K562 (cell line): ENCODE results near the gene DCAF5. TPM values are rescaled to one million over a fixed set of nuclear protein-coding genes. Genes with fewer than 3 reads are reported as not detected.

ENCODE experiments used
- ATAC-seq: fragments of 200-7000 bp; cut with Tn5 transposase; 3 replicates; pipeline ENCODE4 v1.9.1; 2020; ENCODE audit warnings: moderate library complexity
- BruUV-seq: library from RNA; stranded (reverse); fragments of 400-500 nt; replicated peaks from 2 replicates; lab custom pipeline; 2021; lab: Mats Ljungman, UMichigan
- CTCF ChIA-PET: fragments of 300-600 bp; formaldehyde crosslinking; extraction: SDS; loops from one replicate; lab custom pipeline; 2021; ENCODE audit warnings: low intra/inter-chr PET ratio; lab: Yijun Ruan, JAX
- POLR2A ChIA-PET: fragments of 300-600, 350-650 bp; sonication (Branson Sonifier 250); formaldehyde crosslinking; extraction: SDS; loops from one replicate; lab custom pipeline; 2021; ENCODE audit warnings: antibody characterized with exemption, inconsistent platforms; lab: Yijun Ruan, JAX
- DNase-seq, 4 experiments: peaks; one replicate each; pipeline versions ENCODE4 v3.0.0 to v3.0.0-alpha.2; 2011 to 2018; ENCODE audit warnings: low spot score in 3 of 4, mixed read lengths in 3 of 4; ENCODE audit errors: extremely low read depth in 1 of 4
- FAIRE-seq: peaks from 2 replicates; lab custom pipeline; 2011; peaks lifted over from hg19 to GRCh38; lab: Jason Lieb, UNC
- H2AFZ ChIP-seq: 2 replicates; pipeline ENCODE4 v1.6.0; 2011; ENCODE audit warnings: low read depth, low read length, control low read depth, inconsistent platforms
- H3K27ac ChIP-seq: fragments of 200-600 bp; 3 replicates; pipeline ENCODE4 v1.8.0; 2011; ENCODE audit warnings: low read depth, mild to moderate bottlenecking, control low read depth, inconsistent platforms, low read length, moderate library complexity, mixed read lengths; ENCODE audit errors: extremely low read depth
- H3K27me3 ChIP-seq, 2 experiments: fragments of 300-600 bp in 1 of 2; 2 replicates in 1 of 2; 3 replicates in 1 of 2; pipeline versions ENCODE4 v1.6.0 to v1.8.0; 2011; ENCODE audit warnings: inconsistent platforms in 2 of 2, low read length in 2 of 2, mild to moderate bottlenecking in 1 of 2, mixed read lengths in 1 of 2, moderate library complexity in 1 of 2; ENCODE audit not compliant: control insufficient read depth in 2 of 2, insufficient read depth in 2 of 2
- H3K36me3 ChIP-seq: fragments of 300-600 bp; 3 replicates; pipeline ENCODE4 v1.8.0; 2011; ENCODE audit warnings: mild to moderate bottlenecking, low read length, inconsistent platforms; ENCODE audit not compliant: control insufficient read depth, insufficient read depth
- H3K4me1 ChIP-seq, 2 experiments: fragments of 200-600 bp in 1 of 2; replicated peaks in 1 of 2; 2 replicates in 1 of 2; 3 replicates in 1 of 2; pipeline versions ENCODE4 v1.5.1 to v1.8.0; 2011; ENCODE audit warnings: inconsistent platforms in 2 of 2, low read length in 2 of 2, mild to moderate bottlenecking in 1 of 2, mixed read lengths in 1 of 2, moderate library complexity in 1 of 2; ENCODE audit not compliant: control insufficient read depth in 2 of 2, insufficient read depth in 2 of 2
- H3K4me2 ChIP-seq: 2 replicates; pipeline ENCODE4 v1.6.1; 2011; ENCODE audit warnings: low read length, control low read depth, inconsistent platforms, mixed read lengths; ENCODE audit not compliant: insufficient read depth
- H3K4me3 ChIP-seq: fragments of 200-600 bp; sonication (generic), shearing (Covaris generic); 2 replicates; pipeline ENCODE4 v1.5.1; 2016; ENCODE audit warnings: control low read depth, inconsistent platforms
- H3K79me2 ChIP-seq: fragments of 200-600 bp; 3 replicates; pipeline ENCODE4 v1.8.0; 2011; ENCODE audit warnings: low read length, inconsistent platforms; ENCODE audit not compliant: control insufficient read depth, insufficient read depth
- H3K9ac ChIP-seq, 2 experiments: 2 replicates each; pipeline versions ENCODE4 v1.6.0 to v1.6.1; 2011; ENCODE audit warnings: low read depth in 2 of 2, low read length in 2 of 2, control low read depth in 1 of 2, inconsistent platforms in 1 of 2, mild to moderate bottlenecking in 1 of 2, mixed read lengths in 1 of 2; ENCODE audit not compliant: insufficient read depth in 1 of 2
- H3K9me1 ChIP-seq: one replicate; pipeline ENCODE4 v1.6.0; 2011; ENCODE audit warnings: inconsistent platforms, mild to moderate bottlenecking, low read length, moderate library complexity; ENCODE audit not compliant: control insufficient read depth, insufficient read depth
- H3K9me3 ChIP-seq: replicated peaks from 2 replicates; pipeline ENCODE4 v1.5.1; 2011; ENCODE audit warnings: low read depth, low read length, inconsistent platforms; ENCODE audit not compliant: control insufficient read depth, insufficient read depth
- H4K20me1 ChIP-seq: replicated peaks from 2 replicates; pipeline ENCODE4 v1.6.1; 2011; ENCODE audit warnings: low read length, inconsistent platforms, mixed read lengths; ENCODE audit not compliant: control insufficient read depth, insufficient read depth
- FOXJ2 ChIP-seq: fragments of 200-800 bp; sonication (Bioruptor generic); IDR thresholded peaks from 2 replicates; pipeline ENCODE4 v1.6.1; 2016; ENCODE audit warnings: missing genetic modification characterization, missing compliant biosample characterization
- RBFOX2 ChIP-seq: fragments of 200-400 bp; formaldehyde crosslinking; IDR thresholded peaks from 2 replicates; pipeline ENCODE4 v1.6.1; 2017; ENCODE audit warnings: low read depth, mild to moderate bottlenecking, low read length, moderate library complexity
- TAF7 ChIP-seq: fragments of 450-650 bp; IDR thresholded peaks from 2 replicates; pipeline ENCODE4 v1.6.1; 2016; ENCODE audit warnings: missing genetic modification characterization, missing compliant biosample characterization
- ZNF143 ChIP-seq: sonication (generic); formaldehyde crosslinking; IDR thresholded peaks from 2 replicates; pipeline ENCODE4 v1.9.0; 2022; ENCODE audit warnings: mild to moderate bottlenecking, missing genetic modification reagents
- WGBS: fragments of 100-300 bp; shearing (Covaris generic); methylation state at CpG from one replicate; pipeline ENCODE4 v1.1.6; 2016; ENCODE audit warnings: low coverage, mixed read lengths; ENCODE audit not compliant: insufficient coverage; ENCODE audit errors: missing lambda C conversion rate; 5-methylcytosine and 5-hydroxymethylcytosine counted together
- in situ Hi-C: fragments of 300-500 bp; cut with MboI; formaldehyde crosslinking; loops from 4 replicates; pipeline ENCODE4 v1.15.0; 2018; ENCODE audit warnings: inconsistent platforms, mixed read lengths
- intact Hi-C: fragments of 100-400 bp; cut with micrococcal nuclease; formaldehyde crosslinking; loops from 2 replicates; pipeline ENCODE4 v1.14.2; 2022
- polyA plus RNA-seq, 8 experiments: library from polyadenylated mRNA; depleted of rRNA in 4 of 8; stranded (reverse) in 5 of 8; unstranded in 3 of 8; fragments of >200 nt; fragmentation: Nextera tagmentation in 2 of 8; fragmentation: Illumina TruSeq in 1 of 8; extraction: Ambion mirVana in 2 of 8; extraction: Trizol in 1 of 8; gene quantifications; 2 replicates each; pipeline versions ENCODE4 v1.2.1 to v1.2.3, GENCODE V29; 2011 to 2014; ENCODE audit warnings: inconsistent platforms in 1 of 8, missing spikeins in 1 of 8
- total RNA-seq, 7 experiments: library from RNA; depleted of rRNA in 6 of 7; stranded (reverse); fragments of >200 nt in 6 of 7; fragmentation: Illumina TruSeq in 2 of 7; extraction: Trizol in 2 of 7; gene quantifications; 2 replicates each; pipeline versions ENCODE4 v1.2.1 to v1.2.3, GENCODE V29; 2011 to 2021; ENCODE audit warnings: low replicate concordance in 1 of 7
- TF ChIP-seq, protein P1 (sequence below): sonication (generic); formaldehyde crosslinking; IDR thresholded peaks from 2 replicates; pipeline ENCODE4 v1.8.0; 2022; ENCODE audit warnings: missing genetic modification reagents, mild to moderate bottlenecking, moderate library complexity, borderline replicate concordance
- TF ChIP-seq, protein P2 (sequence below): fragments of 450-650 bp; IDR thresholded peaks from 2 replicates; pipeline ENCODE4 v1.6.1; 2016; ENCODE audit warnings: mild to moderate bottlenecking, moderate library complexity

The DCAF5 gene
- total and polyA plus RNA-seq, 9 of the 15 experiments (the other 6 are each of a cell fraction or from before 2014, with no cell fraction given) = 5.6 to 24.1 (median 12.7) TPM

DNA sequence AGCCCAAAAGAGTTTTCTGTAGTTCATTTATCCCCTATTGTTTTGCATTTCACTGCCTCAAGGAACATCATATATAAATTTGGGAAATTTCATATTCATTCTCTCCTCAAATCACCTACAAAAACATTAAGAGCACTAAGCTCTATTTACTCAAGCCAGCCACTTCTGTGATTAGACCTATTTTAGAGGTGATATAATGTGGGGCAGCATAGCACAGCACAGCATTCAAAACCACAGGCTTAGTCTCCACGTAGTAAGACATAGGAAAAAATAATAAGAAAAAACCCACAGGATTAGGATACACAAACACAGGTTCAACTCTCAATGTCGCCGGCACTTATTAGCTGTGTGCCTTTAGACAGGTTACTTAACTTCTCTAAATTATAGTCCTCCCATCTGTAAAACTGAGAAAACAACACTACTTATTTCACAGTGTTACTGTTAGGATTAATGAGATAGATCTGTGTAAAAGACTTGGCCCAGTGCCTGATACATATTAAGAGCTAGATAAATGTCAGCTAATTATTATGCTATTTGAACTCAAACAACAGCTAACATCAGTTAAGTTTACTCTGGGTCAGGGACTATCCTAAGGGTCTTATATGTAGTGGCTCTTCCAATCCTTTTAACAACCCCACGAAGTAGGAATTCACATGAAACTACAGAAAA lies 20.3 kb downstream of the DCAF5 start:
- H3K4me1 ChIP-seq = peaks cover 0 to 17% of the 10 kb centered on the region in 2 experiments; a peak in 2 of 5 replicates
- ChIA-PET CTCF (no interaction called here), POLR2A (interaction anchor here (1.1 to 2.8 kb wide), 4 partner anchors 11 to 59 kb away, joined by 4 to 14 read pairs (median 6); partner anchors contain the start of gene EXD2)
- no peaks in the 10 kb centered on the region for H3K27me3 ChIP-seq
- intact Hi-C loops (loop anchor here (2.0 to 5.0 kb wide), 2 partner anchors 18 to 330 kb away; no protein-coding TSS in a partner anchor), in situ Hi-C loops (no loop called here)
- H3K27ac ChIP-seq = peak overlapping the region; percentile 72
- BruUV-seq = TSS peak; percentile 32
- 31% methylated on average over 4 of the region's 4 CpGs for WGBS
- H3K9me1 ChIP-seq = no peaks in the 10 kb centered on the region
- ATAC-seq = peak; percentile 19
- no peak overlapping the region for H3K4me3 ChIP-seq
- H2AFZ ChIP-seq = peak overlapping the region; percentile 38; the same call in 1 of the 2 replicates
- H3K9me3 ChIP-seq = no peaks in the 10 kb centered on the region
- FAIRE-seq = no peak
- H3K4me2 ChIP-seq = peak overlapping the region; percentile 70
- H3K79me2 ChIP-seq = peaks cover 74% of the 10 kb centered on the region
- no peaks in the 10 kb centered on the region for H4K20me1 ChIP-seq
- H3K36me3 ChIP-seq = no peaks in the 10 kb centered on the region
- peak overlapping the region in 1 of 2 experiments; percentile 64; a peak in 2 of 4 replicates for H3K9ac ChIP-seq
- DNase-seq = no peak
- TF ChIP-seq, protein P1, sequence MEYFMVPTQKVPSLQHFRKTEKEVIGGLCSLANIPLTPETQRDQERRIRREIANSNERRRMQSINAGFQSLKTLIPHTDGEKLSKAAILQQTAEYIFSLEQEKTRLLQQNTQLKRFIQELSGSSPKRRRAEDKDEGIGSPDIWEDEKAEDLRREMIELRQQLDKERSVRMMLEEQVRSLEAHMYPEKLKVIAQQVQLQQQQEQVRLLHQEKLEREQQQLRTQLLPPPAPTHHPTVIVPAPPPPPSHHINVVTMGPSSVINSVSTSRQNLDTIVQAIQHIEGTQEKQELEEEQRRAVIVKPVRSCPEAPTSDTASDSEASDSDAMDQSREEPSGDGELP = no peak
- TF ChIP-seq FOXJ2 = 0 out of 2 replicates have a peak, but pooled peaks have one; percentile 47
- no peak for TF ChIP-seq ZNF143 (CRISPR knock-in tag)
- TF ChIP-seq RBFOX2 = 0 out of 2 replicates have a peak, but pooled peaks have one; percentile 22
- 0 out of 2 replicates have a peak, but pooled peaks have one; percentile 17 for TF ChIP-seq TAF7 (tag)
- TF ChIP-seq, protein P2, sequence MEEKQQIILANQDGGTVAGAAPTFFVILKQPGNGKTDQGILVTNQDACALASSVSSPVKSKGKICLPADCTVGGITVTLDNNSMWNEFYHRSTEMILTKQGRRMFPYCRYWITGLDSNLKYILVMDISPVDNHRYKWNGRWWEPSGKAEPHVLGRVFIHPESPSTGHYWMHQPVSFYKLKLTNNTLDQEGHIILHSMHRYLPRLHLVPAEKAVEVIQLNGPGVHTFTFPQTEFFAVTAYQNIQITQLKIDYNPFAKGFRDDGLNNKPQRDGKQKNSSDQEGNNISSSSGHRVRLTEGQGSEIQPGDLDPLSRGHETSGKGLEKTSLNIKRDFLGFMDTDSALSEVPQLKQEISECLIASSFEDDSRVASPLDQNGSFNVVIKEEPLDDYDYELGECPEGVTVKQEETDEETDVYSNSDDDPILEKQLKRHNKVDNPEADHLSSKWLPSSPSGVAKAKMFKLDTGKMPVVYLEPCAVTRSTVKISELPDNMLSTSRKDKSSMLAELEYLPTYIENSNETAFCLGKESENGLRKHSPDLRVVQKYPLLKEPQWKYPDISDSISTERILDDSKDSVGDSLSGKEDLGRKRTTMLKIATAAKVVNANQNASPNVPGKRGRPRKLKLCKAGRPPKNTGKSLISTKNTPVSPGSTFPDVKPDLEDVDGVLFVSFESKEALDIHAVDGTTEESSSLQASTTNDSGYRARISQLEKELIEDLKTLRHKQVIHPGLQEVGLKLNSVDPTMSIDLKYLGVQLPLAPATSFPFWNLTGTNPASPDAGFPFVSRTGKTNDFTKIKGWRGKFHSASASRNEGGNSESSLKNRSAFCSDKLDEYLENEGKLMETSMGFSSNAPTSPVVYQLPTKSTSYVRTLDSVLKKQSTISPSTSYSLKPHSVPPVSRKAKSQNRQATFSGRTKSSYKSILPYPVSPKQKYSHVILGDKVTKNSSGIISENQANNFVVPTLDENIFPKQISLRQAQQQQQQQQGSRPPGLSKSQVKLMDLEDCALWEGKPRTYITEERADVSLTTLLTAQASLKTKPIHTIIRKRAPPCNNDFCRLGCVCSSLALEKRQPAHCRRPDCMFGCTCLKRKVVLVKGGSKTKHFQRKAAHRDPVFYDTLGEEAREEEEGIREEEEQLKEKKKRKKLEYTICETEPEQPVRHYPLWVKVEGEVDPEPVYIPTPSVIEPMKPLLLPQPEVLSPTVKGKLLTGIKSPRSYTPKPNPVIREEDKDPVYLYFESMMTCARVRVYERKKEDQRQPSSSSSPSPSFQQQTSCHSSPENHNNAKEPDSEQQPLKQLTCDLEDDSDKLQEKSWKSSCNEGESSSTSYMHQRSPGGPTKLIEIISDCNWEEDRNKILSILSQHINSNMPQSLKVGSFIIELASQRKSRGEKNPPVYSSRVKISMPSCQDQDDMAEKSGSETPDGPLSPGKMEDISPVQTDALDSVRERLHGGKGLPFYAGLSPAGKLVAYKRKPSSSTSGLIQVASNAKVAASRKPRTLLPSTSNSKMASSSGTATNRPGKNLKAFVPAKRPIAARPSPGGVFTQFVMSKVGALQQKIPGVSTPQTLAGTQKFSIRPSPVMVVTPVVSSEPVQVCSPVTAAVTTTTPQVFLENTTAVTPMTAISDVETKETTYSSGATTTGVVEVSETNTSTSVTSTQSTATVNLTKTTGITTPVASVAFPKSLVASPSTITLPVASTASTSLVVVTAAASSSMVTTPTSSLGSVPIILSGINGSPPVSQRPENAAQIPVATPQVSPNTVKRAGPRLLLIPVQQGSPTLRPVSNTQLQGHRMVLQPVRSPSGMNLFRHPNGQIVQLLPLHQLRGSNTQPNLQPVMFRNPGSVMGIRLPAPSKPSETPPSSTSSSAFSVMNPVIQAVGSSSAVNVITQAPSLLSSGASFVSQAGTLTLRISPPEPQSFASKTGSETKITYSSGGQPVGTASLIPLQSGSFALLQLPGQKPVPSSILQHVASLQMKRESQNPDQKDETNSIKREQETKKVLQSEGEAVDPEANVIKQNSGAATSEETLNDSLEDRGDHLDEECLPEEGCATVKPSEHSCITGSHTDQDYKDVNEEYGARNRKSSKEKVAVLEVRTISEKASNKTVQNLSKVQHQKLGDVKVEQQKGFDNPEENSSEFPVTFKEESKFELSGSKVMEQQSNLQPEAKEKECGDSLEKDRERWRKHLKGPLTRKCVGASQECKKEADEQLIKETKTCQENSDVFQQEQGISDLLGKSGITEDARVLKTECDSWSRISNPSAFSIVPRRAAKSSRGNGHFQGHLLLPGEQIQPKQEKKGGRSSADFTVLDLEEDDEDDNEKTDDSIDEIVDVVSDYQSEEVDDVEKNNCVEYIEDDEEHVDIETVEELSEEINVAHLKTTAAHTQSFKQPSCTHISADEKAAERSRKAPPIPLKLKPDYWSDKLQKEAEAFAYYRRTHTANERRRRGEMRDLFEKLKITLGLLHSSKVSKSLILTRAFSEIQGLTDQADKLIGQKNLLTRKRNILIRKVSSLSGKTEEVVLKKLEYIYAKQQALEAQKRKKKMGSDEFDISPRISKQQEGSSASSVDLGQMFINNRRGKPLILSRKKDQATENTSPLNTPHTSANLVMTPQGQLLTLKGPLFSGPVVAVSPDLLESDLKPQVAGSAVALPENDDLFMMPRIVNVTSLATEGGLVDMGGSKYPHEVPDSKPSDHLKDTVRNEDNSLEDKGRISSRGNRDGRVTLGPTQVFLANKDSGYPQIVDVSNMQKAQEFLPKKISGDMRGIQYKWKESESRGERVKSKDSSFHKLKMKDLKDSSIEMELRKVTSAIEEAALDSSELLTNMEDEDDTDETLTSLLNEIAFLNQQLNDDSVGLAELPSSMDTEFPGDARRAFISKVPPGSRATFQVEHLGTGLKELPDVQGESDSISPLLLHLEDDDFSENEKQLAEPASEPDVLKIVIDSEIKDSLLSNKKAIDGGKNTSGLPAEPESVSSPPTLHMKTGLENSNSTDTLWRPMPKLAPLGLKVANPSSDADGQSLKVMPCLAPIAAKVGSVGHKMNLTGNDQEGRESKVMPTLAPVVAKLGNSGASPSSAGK = 0 out of 2 replicates have a peak, but pooled peaks have one; percentile 34
